ENCODE measurements around the gene AGBL4.
"Not testable (repeated sequence)": the region's sequence is repeated elsewhere in the genome, so short reads cannot be mapped to it uniquely, and the experiment has no call there.

The AGBL4 gene

DNA sequence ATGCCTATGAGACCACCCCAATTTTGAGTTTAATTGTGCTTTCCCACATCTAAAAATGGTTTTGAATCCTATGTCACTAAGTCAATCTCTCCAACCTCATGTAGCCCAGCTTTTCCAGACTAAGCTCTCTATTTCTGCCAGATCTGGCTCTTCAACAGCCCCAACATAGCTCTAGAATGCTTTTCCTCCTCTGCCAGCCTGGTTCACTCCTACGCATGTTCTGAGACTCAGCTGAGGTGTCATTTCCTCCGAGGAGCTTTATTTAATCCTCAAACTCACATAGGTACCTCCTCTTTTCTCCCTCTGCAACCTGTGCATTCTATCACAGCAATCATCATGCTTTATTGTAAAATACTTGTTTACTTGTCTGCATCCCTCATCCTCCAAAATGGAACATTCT, 729.2 kb downstream of the AGBL4 start:
- DNase-seq (ENCODE audit: insufficient read length) (no peak), FAIRE-seq (no peak)
- no peak for TF ChIP-seq POLR2A (IDR thresholded peaks at IDR 0.05; ENCODE audit: low read depth, low read length)
- no peak for TF ChIP-seq POLR2AphosphoS5 (IDR thresholded peaks at IDR 0.05; ENCODE audit: low read depth, low read length)
- TF ChIP-seq TAF1 (IDR thresholded peaks at IDR 0.05; ENCODE audit: borderline replicate concordance, low read depth, low read length) = no peak

- FAIRE-seq (no peak), DNase-seq (ENCODE audit: insufficient read length) (no peak)
Observed at GRCh38 chr1:49293016-49293415, 730.7 kb downstream of the AGBL4 start.

DNA sequence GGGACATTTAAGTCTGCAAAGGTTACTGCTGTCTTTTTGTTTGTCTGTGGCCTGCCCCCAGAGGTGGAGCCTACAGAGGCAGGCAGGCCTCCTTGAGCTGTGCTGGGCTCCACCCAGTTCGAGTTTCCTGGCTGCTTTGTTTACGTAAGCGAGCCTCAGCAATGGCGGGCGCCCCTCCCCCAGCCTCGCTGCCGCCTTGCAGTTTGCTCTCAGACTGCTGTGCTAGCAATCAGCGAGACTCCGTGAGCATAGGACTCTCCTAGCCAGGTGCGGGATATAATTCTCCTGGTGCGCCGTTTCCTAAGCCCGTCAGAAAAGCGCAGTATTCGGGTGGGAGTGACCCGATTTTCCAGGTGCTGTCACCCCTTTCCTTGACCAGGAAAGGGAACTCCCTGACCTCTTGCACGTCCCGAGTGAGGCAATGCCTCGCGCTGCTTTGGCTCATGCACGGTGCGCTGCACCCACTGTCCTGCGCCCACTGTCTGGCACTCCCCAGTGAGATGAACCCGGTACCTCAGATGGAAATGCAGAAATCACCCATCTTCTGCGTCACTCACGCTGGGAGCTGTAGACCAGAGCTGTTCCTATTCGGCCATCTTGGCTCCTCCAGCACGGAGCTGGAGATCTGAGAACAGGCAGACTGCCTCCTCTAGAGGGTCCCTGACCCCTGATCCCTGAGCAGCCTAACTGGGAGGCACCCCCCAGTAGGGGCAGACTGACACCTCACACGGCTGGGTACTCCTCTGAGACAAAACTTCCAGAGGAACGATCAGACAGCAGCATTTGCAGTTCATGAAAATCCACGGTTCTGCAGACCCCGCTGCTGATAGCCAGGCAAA, 766.3 kb downstream of the AGBL4 start:
- not testable (repeated sequence) for DNase-seq (ENCODE audit: insufficient read length); FAIRE-seq

More at GRCh38 chr1:49293016-49293415, 730.7 kb downstream of the AGBL4 start:
- TF ChIP-seq POLR2AphosphoS5 (IDR thresholded peaks at IDR 0.05; ENCODE audit: low read depth, low read length) = no peak
- no peak for TF ChIP-seq POLR2A (IDR thresholded peaks at IDR 0.05; ENCODE audit: low read depth, low read length)
- TF ChIP-seq TAF1 (IDR thresholded peaks at IDR 0.05; ENCODE audit: borderline replicate concordance, low read depth, low read length) = no peak

DNA sequence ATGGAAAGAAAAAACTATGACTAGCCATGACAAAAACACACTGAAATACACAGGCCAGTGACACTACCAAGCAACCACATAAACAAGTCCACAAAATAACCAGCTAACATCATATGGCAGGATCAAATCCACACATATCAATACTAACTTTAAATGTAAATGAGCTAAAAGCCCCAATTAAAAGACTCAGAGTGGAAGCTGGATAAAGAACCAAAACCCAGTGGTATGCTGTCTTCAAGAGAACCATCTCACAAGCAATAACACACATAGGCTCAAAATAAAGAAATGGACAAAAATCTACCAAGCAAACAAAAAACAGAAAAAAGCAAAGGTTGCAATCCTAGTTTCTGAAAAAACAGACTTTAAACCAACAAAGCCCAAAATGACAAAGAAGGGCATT, 770.8 kb downstream of the AGBL4 start:
- DNase-seq (ENCODE audit: insufficient read length) = no peak
- no peak for FAIRE-seq
- TF ChIP-seq POLR2AphosphoS5 (IDR thresholded peaks at IDR 0.05; ENCODE audit: low read depth, low read length) (no peak), POLR2A (IDR thresholded peaks at IDR 0.05; ENCODE audit: low read depth, low read length) (no peak), TAF1 (IDR thresholded peaks at IDR 0.05; ENCODE audit: borderline replicate concordance, low read depth, low read length) (no peak)

DNA sequence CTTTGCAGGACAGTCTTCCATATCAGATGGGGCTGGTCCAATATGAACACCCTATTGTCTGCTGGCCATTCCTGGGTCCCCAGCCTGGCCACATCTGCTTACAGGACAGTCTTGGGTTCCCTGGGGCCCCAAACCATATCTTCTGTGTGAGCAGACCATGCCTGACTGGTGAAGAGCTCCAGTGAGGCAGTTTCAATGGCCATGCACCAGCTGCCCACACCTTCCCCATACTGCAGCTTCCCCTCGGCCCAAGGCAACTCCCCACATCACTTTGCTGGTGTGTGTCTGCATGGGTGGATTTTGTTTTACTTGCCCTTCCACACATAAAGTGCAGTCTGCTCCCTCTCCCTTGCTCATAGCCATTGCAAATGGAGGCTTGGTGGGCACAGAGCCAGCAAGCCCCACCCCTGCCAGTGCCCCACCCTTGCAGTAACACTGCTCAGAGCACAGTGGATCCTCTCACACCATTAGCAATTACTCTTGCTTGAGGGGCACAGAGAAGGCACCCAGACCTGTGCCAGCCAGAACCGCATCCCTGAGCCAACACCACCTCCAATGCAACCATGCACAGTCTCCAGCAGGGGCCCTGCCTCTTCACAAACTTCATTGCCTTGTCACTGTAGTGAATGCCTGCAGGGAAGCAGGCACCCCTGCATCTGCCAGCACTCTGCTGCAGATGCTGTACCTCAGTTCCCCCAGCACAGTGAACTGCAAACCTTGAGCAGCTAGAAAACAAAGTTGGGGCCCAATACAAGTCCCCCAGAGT, 772.6 kb downstream of the AGBL4 start:
- FAIRE-seq (no peak), DNase-seq (ENCODE audit: insufficient read length) (no peak)
- no peak for TF ChIP-seq TAF1 (IDR thresholded peaks at IDR 0.05; ENCODE audit: borderline replicate concordance, low read depth, low read length)
- no peak for TF ChIP-seq POLR2AphosphoS5 (IDR thresholded peaks at IDR 0.05; ENCODE audit: low read depth, low read length)
- TF ChIP-seq POLR2A (IDR thresholded peaks at IDR 0.05; ENCODE audit: low read depth, low read length) = no peak

DNA sequence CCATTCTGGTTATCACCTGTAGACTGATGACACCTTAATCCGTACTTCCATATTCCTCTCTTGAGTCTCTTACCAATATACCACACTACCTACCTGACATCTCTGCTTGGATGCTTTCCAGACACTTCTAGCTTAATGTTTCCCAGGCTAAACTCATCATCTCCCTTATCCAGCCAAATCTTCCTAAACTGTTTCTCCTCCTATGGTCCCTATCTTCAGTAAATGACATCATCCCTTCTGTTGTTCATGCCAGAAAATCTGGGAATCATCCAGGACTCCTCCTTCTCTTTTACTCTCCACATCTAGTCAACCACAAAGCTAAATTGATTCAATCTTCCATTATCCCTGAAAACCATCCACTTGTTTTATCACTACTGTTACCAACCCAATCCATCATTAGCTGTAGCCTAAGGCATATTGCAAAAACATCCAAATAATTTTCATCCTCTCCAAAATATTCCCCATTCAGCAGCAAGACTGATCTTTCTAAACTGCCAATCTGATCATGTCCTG, 783.0 kb downstream of the AGBL4 start:
- DNase-seq (ENCODE audit: insufficient read length) (no peak), FAIRE-seq (no peak)
- no peak for TF ChIP-seq TAF1 (IDR thresholded peaks at IDR 0.05; ENCODE audit: borderline replicate concordance, low read depth, low read length)
- no peak for TF ChIP-seq POLR2AphosphoS5 (IDR thresholded peaks at IDR 0.05; ENCODE audit: low read depth, low read length)
- no peak for TF ChIP-seq POLR2A (IDR thresholded peaks at IDR 0.05; ENCODE audit: low read depth, low read length)

- FAIRE-seq (no peak), DNase-seq (ENCODE audit: insufficient read length) (no peak)
Observed at GRCh38 chr1:49234988-49235387, 788.8 kb downstream of the AGBL4 start.

GRCh38 chr1:49229555-49229954, 794.2 kb downstream of the AGBL4 start:
- no peak for FAIRE-seq
- TF ChIP-seq POLR2A (IDR thresholded peaks at IDR 0.05; ENCODE audit: low read depth, low read length) (no peak), TAF1 (IDR thresholded peaks at IDR 0.05; ENCODE audit: borderline replicate concordance, low read depth, low read length) (no peak), POLR2AphosphoS5 (IDR thresholded peaks at IDR 0.05; ENCODE audit: low read depth, low read length) (no peak)
- no peak for DNase-seq (ENCODE audit: insufficient read length)

More at GRCh38 chr1:49234988-49235387, 788.8 kb downstream of the AGBL4 start:
- no peak for TF ChIP-seq TAF1 (IDR thresholded peaks at IDR 0.05; ENCODE audit: borderline replicate concordance, low read depth, low read length)
- no peak for TF ChIP-seq POLR2A (IDR thresholded peaks at IDR 0.05; ENCODE audit: low read depth, low read length)
- TF ChIP-seq POLR2AphosphoS5 (IDR thresholded peaks at IDR 0.05; ENCODE audit: low read depth, low read length) = no peak

- no peak for FAIRE-seq
- TF ChIP-seq TAF1 (IDR thresholded peaks at IDR 0.05; ENCODE audit: borderline replicate concordance, low read depth, low read length) (no peak), POLR2AphosphoS5 (IDR thresholded peaks at IDR 0.05; ENCODE audit: low read depth, low read length) (no peak), POLR2A (IDR thresholded peaks at IDR 0.05; ENCODE audit: low read depth, low read length) (no peak)
- DNase-seq (ENCODE audit: insufficient read length) = no peak
Observed at GRCh38 chr1:49226758-49227157, 797.0 kb downstream of the AGBL4 start.

DNA sequence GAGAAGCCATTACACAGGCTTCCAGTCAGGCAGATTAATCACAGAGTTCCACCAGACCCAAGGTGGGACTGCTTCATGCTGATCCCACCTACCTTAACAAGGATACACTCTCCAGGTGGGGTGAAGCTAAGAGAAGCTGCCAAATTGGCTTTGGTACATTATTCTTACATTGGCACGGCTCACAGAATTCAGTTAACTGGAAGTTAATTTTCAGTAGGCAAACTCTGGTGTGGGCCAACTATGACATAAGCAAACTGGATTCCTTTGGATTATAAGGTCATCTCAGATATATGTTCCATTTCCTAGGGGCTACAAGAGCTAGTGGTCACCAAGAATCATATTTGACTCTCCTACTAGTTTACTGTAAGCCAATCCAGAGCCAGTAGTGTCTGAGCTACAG, 798.3 kb downstream of the AGBL4 start:
- no peak for DNase-seq (ENCODE audit: insufficient read length)
- FAIRE-seq = no peak
- TF ChIP-seq POLR2A (IDR thresholded peaks at IDR 0.05; ENCODE audit: low read depth, low read length) (no peak), TAF1 (IDR thresholded peaks at IDR 0.05; ENCODE audit: borderline replicate concordance, low read depth, low read length) (no peak), POLR2AphosphoS5 (IDR thresholded peaks at IDR 0.05; ENCODE audit: low read depth, low read length) (no peak)

DNA sequence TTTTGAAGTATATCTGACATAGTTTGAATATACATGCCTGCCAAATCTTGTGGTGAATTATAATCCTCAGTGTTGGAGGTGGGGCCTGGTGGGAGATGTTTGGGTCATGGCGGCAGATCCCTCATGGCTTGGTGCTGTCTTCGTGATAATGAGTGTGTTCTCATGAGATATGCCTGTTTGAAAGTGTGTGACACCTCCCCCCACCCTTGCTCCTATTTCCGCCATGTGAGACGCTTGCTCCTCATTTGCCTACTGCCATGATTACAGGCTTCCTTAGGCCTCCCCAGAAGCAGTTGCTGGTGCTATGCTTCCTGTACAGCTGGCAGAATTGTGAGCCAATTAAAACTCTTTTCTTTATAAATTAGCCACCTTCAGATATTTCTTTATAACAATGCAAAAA, 810.5 kb downstream of the AGBL4 start:
- DNase-seq (ENCODE audit: insufficient read length) (no peak), FAIRE-seq (no peak)
- TF ChIP-seq POLR2A (IDR thresholded peaks at IDR 0.05; ENCODE audit: low read depth, low read length) = no peak
- TF ChIP-seq TAF1 (IDR thresholded peaks at IDR 0.05; ENCODE audit: borderline replicate concordance, low read depth, low read length) = no peak
- TF ChIP-seq POLR2AphosphoS5 (IDR thresholded peaks at IDR 0.05; ENCODE audit: low read depth, low read length) = no peak

DNA sequence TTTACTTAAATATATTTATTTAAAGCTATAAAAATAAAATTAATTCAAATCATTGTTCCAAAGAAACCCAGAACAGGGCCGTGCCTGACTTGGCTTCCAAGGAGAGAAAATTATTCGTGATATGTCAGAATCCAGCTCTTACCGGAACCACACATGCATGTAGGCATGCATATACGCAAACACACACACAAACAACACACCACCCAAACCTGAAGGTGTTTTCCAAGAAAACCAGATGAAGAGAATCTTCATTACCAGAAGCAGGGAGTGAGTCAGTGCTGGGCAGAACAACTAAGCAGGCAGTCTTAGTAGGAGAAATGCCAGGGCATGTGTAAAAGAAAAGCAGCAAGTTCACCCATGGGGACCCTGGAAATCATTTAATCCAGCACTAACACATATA, 815.0 kb downstream of the AGBL4 start:
- DNase-seq (ENCODE audit: insufficient read length) (no peak), FAIRE-seq (no peak)
- TF ChIP-seq POLR2AphosphoS5 (IDR thresholded peaks at IDR 0.05; ENCODE audit: low read depth, low read length) (no peak), TAF1 (IDR thresholded peaks at IDR 0.05; ENCODE audit: borderline replicate concordance, low read depth, low read length) (no peak), POLR2A (IDR thresholded peaks at IDR 0.05; ENCODE audit: low read depth, low read length) (no peak)

Data from GM12892 (cell line).